Measurements from ENCODE around the gene ZSWIM6. TPM values are rescaled to one million over a fixed set of nuclear protein-coding genes. Genes with fewer than 3 reads are reported as not detected.
A peak's percentile ranks its signal among the peaks of the same experiment; 100 is the strongest.

ZSWIM6 gene
- total RNA-seq, 1 experiment from 2014 or later: 3.4 TPM

GRCh38 chr5:61292062-61292657 is 39.9 kb upstream of the ZSWIM6 start:
- Histone ChIP-seq H3K9me3 (ENCODE audit: low read length) (no peaks in the 10 kb centered on the region), H3K36me3 (ENCODE audit: low read depth, low read length) (no peaks in the 10 kb centered on the region), H3K79me2 (ENCODE audit: low read length) (no peaks in the 10 kb centered on the region), H3K4me2 (ENCODE audit: low read length) (no peak overlapping the region), H4K20me1 (ENCODE audit: low read length) (no peaks in the 10 kb centered on the region), H3K9ac (ENCODE audit: low read length) (no peak overlapping the region), H3K4me3 (ENCODE audit: low read length) (no peak overlapping the region), H3K9me2 (replicated peaks; ENCODE audit: low read length) (no peaks in the 10 kb centered on the region), H3F3A (ENCODE audit: low read length, unreplicated experiment) (no peaks in the 10 kb centered on the region), H3K4me1 (ENCODE audit: insufficient read depth, low read length) (peaks cover 9% of the 10 kb centered on the region; the same call in 1 of the 2 replicates), H3K27ac (ENCODE audit: low read length) (no peak overlapping the region), H3K27me3 (ENCODE audit: low read length) (no peaks in the 10 kb centered on the region), H2AFZ (ENCODE audit: low read length) (no peak overlapping the region)
- no TSS peak for BruUV-seq (replicated peaks)
- TF ChIP-seq EZH2 (IDR thresholded peaks at IDR 0.05; ENCODE audit: low read length, unreplicated experiment): no peak
- no peak for TF ChIP-seq CTCF (conservative IDR thresholded peaks at IDR 0.05; ENCODE audit: low read depth, low read length)
- no peak for TF ChIP-seq EZH2phosphoT487 (IDR thresholded peaks at IDR 0.05; ENCODE audit: borderline replicate concordance, low read length)
- intact Hi-C loops (cut with micrococcal nuclease): no loop called here
- CTCF ChIA-PET: no interaction called here
- DNase-seq (no peak), ATAC-seq (no peak)
- POLR2A ChIA-PET (ENCODE audit: unreplicated experiment): no interaction called here

- Histone ChIP-seq H3K9me2 (replicated peaks; ENCODE audit: low read length) (no peaks in the 10 kb centered on the region), H3K4me1 (ENCODE audit: insufficient read depth, low read length) (peaks cover 16% of the 10 kb centered on the region), H3K36me3 (ENCODE audit: low read depth, low read length) (no peaks in the 10 kb centered on the region), H3K4me3 (ENCODE audit: low read length) (no peak overlapping the region), H3K9me3 (ENCODE audit: low read length) (no peaks in the 10 kb centered on the region), H3K4me2 (ENCODE audit: low read length) (no peak overlapping the region), H3K9ac (ENCODE audit: low read length) (no peak overlapping the region), H3K79me2 (ENCODE audit: low read length) (peaks cover 7% of the 10 kb centered on the region), H2AFZ (ENCODE audit: low read length) (no peak overlapping the region), H3F3A (ENCODE audit: low read length, unreplicated experiment) (no peaks in the 10 kb centered on the region), H3K27me3 (ENCODE audit: low read length) (no peaks in the 10 kb centered on the region), H3K27ac (ENCODE audit: low read length) (no peak overlapping the region; the same call in 1 of the 2 replicates), H4K20me1 (ENCODE audit: low read length) (no peaks in the 10 kb centered on the region)
- no peak; the same call in 1 of the 2 replicates for ATAC-seq
- no peak for TF ChIP-seq EZH2phosphoT487 (IDR thresholded peaks at IDR 0.05; ENCODE audit: borderline replicate concordance, low read length)
- no peak for TF ChIP-seq CTCF (conservative IDR thresholded peaks at IDR 0.05; ENCODE audit: low read depth, low read length)
- no peak for TF ChIP-seq EZH2 (IDR thresholded peaks at IDR 0.05; ENCODE audit: low read length, unreplicated experiment)
- ChIA-PET POLR2A (ENCODE audit: unreplicated experiment) (no interaction called here), CTCF (no interaction called here)
- peak; percentile 41 for DNase-seq
- no TSS peak for BruUV-seq (replicated peaks)
- intact Hi-C loops (cut with micrococcal nuclease): no loop called here
These were observed 39.0 kb upstream of the ZSWIM6 start for GRCh38 chr5:61293071-61293470.

- Histone ChIP-seq H3K9ac (ENCODE audit: low read length) (no peak overlapping the region), H4K20me1 (ENCODE audit: low read length) (no peaks in the 10 kb centered on the region), H3K36me3 (ENCODE audit: low read depth, low read length) (no peaks in the 10 kb centered on the region), H3K9me3 (ENCODE audit: low read length) (no peaks in the 10 kb centered on the region), H3K27me3 (ENCODE audit: low read length) (no peaks in the 10 kb centered on the region), H2AFZ (ENCODE audit: low read length) (no peak overlapping the region), H3K4me3 (ENCODE audit: low read length) (no peak overlapping the region), H3K27ac (ENCODE audit: low read length) (no peak overlapping the region), H3K4me1 (ENCODE audit: insufficient read depth, low read length) (peaks cover 24% of the 10 kb centered on the region), H3K79me2 (ENCODE audit: low read length) (peaks cover 10% of the 10 kb centered on the region), H3K4me2 (ENCODE audit: low read length) (no peak overlapping the region), H3K9me2 (replicated peaks; ENCODE audit: low read length) (no peaks in the 10 kb centered on the region), H3F3A (ENCODE audit: low read length, unreplicated experiment) (no peaks in the 10 kb centered on the region)
- ChIA-PET CTCF (no interaction called here), POLR2A (ENCODE audit: unreplicated experiment) (no interaction called here)
- ATAC-seq (no peak), DNase-seq (no peak)
- intact Hi-C loops (cut with micrococcal nuclease): no loop called here
- TF ChIP-seq EZH2phosphoT487 (IDR thresholded peaks at IDR 0.05; ENCODE audit: borderline replicate concordance, low read length) (no peak), EZH2 (IDR thresholded peaks at IDR 0.05; ENCODE audit: low read length, unreplicated experiment) (no peak), CTCF (conservative IDR thresholded peaks at IDR 0.05; ENCODE audit: low read depth, low read length) (no peak)
- BruUV-seq (replicated peaks): no TSS peak
These were observed 38.2 kb upstream of the ZSWIM6 start for GRCh38 chr5:61293873-61294272.

All from PC-3 (cell line).